ENCODE data around the gene MRRF.

GRCh38 chr9:122336189-122336588, 71.5 kb downstream of the MRRF start:
- no peak for TF ChIP-seq EZH2phosphoT487 (IDR thresholded peaks at IDR 0.05; ENCODE audit: insufficient read depth, low read depth)
- no peak for TF ChIP-seq EZH2 (IDR thresholded peaks at IDR 0.05; ENCODE audit: insufficient read depth, poor library complexity, severe bottlenecking)
